ENCODE measurements around the gene CLSTN2. TPM values are rescaled to one million over a fixed set of nuclear protein-coding genes. Genes with fewer than 3 reads are reported as not detected.

Gene CLSTN2
- total and polyA plus RNA-seq, 4 donors, result 0.13 to 20.6 (median 9.1) TPM

GRCh38 chr3:140370686-140371085 is 435.7 kb downstream of the CLSTN2 start:
- Histone ChIP-seq H3K36me3 (ENCODE audit: control insufficient read depth in 1 of 2, insufficient read depth in 2 of 2, low read length in 1 of 2) (no peaks in the 10 kb centered on the region), H3K27me3 (ENCODE audit: control insufficient read depth in 1 of 2, insufficient read depth in 2 of 2, low read length in 1 of 2) (no peaks in the 10 kb centered on the region), H3K4me3 (ENCODE audit: low read length in 2 of 2) (no peak overlapping the region), H3K9me3 (ENCODE audit: control insufficient read depth, low read length) (peaks cover 3% of the 10 kb centered on the region), H3K27ac (ENCODE audit: low read depth in 1 of 2, low read length in 2 of 2) (no peak overlapping the region), H3K4me1 (ENCODE audit: control insufficient read depth in 1 of 2, insufficient read depth in 2 of 2, low read length in 2 of 2) (no peaks in the 10 kb centered on the region)
- WGBS, 2 donors, result 37 to 44% methylated on average over 2 of the region's 2 CpGs
- DNase-seq (no peak), ATAC-seq (ENCODE audit: low FRiP score) (no peak)
- intact Hi-C loops (cut with DNase I), result no loop called here

- H3K4me3 ChIP-seq (ENCODE audit: low read length in 2 of 2), result no peak overlapping the region
- peaks cover 3% of the 10 kb centered on the region for H3K9me3 ChIP-seq (ENCODE audit: control insufficient read depth, low read length)
- no peaks in the 10 kb centered on the region for H3K36me3 ChIP-seq (ENCODE audit: control insufficient read depth in 1 of 2, insufficient read depth in 2 of 2, low read length in 1 of 2)
- no peak for ATAC-seq (ENCODE audit: low FRiP score)
- no peak for DNase-seq
- intact Hi-C loops (cut with DNase I), result no loop called here
- no peak overlapping the region for H3K27ac ChIP-seq (ENCODE audit: low read depth in 1 of 2, low read length in 2 of 2)
- 88% methylated on average over 1 of the region's 1 CpG for WGBS, 2 donors
- no peaks in the 10 kb centered on the region for H3K27me3 ChIP-seq (ENCODE audit: control insufficient read depth in 1 of 2, insufficient read depth in 2 of 2, low read length in 1 of 2)
- no peaks in the 10 kb centered on the region for H3K4me1 ChIP-seq (ENCODE audit: control insufficient read depth in 1 of 2, insufficient read depth in 2 of 2, low read length in 2 of 2)
These were observed 438.2 kb downstream of the CLSTN2 start for GRCh38 chr3:140373234-140373633.

- DNase-seq (no peak), ATAC-seq (ENCODE audit: low FRiP score) (no peak)
- no peaks in the 10 kb centered on the region for H3K36me3 ChIP-seq (ENCODE audit: control insufficient read depth in 1 of 2, insufficient read depth in 2 of 2, low read length in 1 of 2)
- intact Hi-C loops (cut with DNase I), result no loop called here
- 63 to 65% methylated on average over 1 of the region's 1 CpG for WGBS, 2 donors
- H3K27ac ChIP-seq (ENCODE audit: low read depth in 1 of 2, low read length in 2 of 2), result no peak overlapping the region
- no peak overlapping the region for H3K4me3 ChIP-seq (ENCODE audit: low read length in 2 of 2)
- peaks cover 0 to under 1% of the 10 kb centered on the region in 2 donors for H3K27me3 ChIP-seq (ENCODE audit: control insufficient read depth in 1 of 2, insufficient read depth in 2 of 2, low read length in 1 of 2)
- H3K4me1 ChIP-seq (ENCODE audit: control insufficient read depth in 1 of 2, insufficient read depth in 2 of 2, low read length in 2 of 2), result no peaks in the 10 kb centered on the region
- H3K9me3 ChIP-seq (ENCODE audit: control insufficient read depth, low read length), result peaks cover 3% of the 10 kb centered on the region
These were observed 440.0 kb downstream of the CLSTN2 start for GRCh38 chr3:140375002-140375401.

GRCh38 chr3:140376136-140376889 is 441.3 kb downstream of the CLSTN2 start:
- no peaks in the 10 kb centered on the region for H3K4me1 ChIP-seq (ENCODE audit: control insufficient read depth in 1 of 2, insufficient read depth in 2 of 2, low read length in 2 of 2)
- no peaks in the 10 kb centered on the region for H3K36me3 ChIP-seq (ENCODE audit: control insufficient read depth in 1 of 2, insufficient read depth in 2 of 2, low read length in 1 of 2)
- DNase-seq, result no peak
- 80 to 82% methylated on average over 1 of the region's 1 CpG for WGBS, 2 donors
- H3K9me3 ChIP-seq (ENCODE audit: control insufficient read depth, low read length), result peaks cover 3% of the 10 kb centered on the region
- intact Hi-C loops (cut with DNase I), result no loop called here
- peaks cover 0 to 1% of the 10 kb centered on the region in 2 donors for H3K27me3 ChIP-seq (ENCODE audit: control insufficient read depth in 1 of 2, insufficient read depth in 2 of 2, low read length in 1 of 2)
- no peak overlapping the region for H3K4me3 ChIP-seq (ENCODE audit: low read length in 2 of 2)
- H3K27ac ChIP-seq (ENCODE audit: low read depth in 1 of 2, low read length in 2 of 2), result no peak overlapping the region
- no peak for ATAC-seq (ENCODE audit: low FRiP score)

GRCh38 chr3:140377644-140378043 is 442.7 kb downstream of the CLSTN2 start:
- peaks cover 0 to 1% of the 10 kb centered on the region in 2 donors for H3K27me3 ChIP-seq (ENCODE audit: control insufficient read depth in 1 of 2, insufficient read depth in 2 of 2, low read length in 1 of 2)
- H3K36me3 ChIP-seq (ENCODE audit: control insufficient read depth in 1 of 2, insufficient read depth in 2 of 2, low read length in 1 of 2), result no peaks in the 10 kb centered on the region
- no peak overlapping the region for H3K27ac ChIP-seq (ENCODE audit: low read depth in 1 of 2, low read length in 2 of 2)
- no peak overlapping the region for H3K4me3 ChIP-seq (ENCODE audit: low read length in 2 of 2)
- no peaks in the 10 kb centered on the region for H3K4me1 ChIP-seq (ENCODE audit: control insufficient read depth in 1 of 2, insufficient read depth in 2 of 2, low read length in 2 of 2)
- no peak for DNase-seq
- WGBS, 2 donors, result 59 to 74% methylated on average over 1 of the region's 1 CpG
- peaks cover 3% of the 10 kb centered on the region for H3K9me3 ChIP-seq (ENCODE audit: control insufficient read depth, low read length)
- ATAC-seq (ENCODE audit: low FRiP score), result no peak
- intact Hi-C loops (cut with DNase I), result no loop called here

- Histone ChIP-seq H3K27ac (ENCODE audit: low read depth in 1 of 2, low read length in 2 of 2) (no peak overlapping the region), H3K4me3 (ENCODE audit: low read length in 2 of 2) (no peak overlapping the region), H3K4me1 (ENCODE audit: control insufficient read depth in 1 of 2, insufficient read depth in 2 of 2, low read length in 2 of 2) (no peaks in the 10 kb centered on the region), H3K36me3 (ENCODE audit: control insufficient read depth in 1 of 2, insufficient read depth in 2 of 2, low read length in 1 of 2) (no peaks in the 10 kb centered on the region), H3K9me3 (ENCODE audit: control insufficient read depth, low read length) (peaks cover 2% of the 10 kb centered on the region), H3K27me3 (ENCODE audit: control insufficient read depth in 1 of 2, insufficient read depth in 2 of 2, low read length in 1 of 2) (peaks cover 0 to 1% of the 10 kb centered on the region in 2 donors)
- 22 to 26% methylated on average over 3 of the region's 3 CpGs for WGBS, 2 donors
- intact Hi-C loops (cut with DNase I), result no loop called here
- no peak for DNase-seq
- no peak for ATAC-seq (ENCODE audit: low FRiP score)
These were observed 443.8 kb downstream of the CLSTN2 start for GRCh38 chr3:140378571-140379340.

GRCh38 chr3:140384028-140384771 is 449.2 kb downstream of the CLSTN2 start:
- no peaks in the 10 kb centered on the region for H3K9me3 ChIP-seq (ENCODE audit: control insufficient read depth, low read length)
- H3K27me3 ChIP-seq (ENCODE audit: control insufficient read depth in 1 of 2, insufficient read depth in 2 of 2, low read length in 1 of 2), result peaks cover 0 to 1% of the 10 kb centered on the region in 2 donors
- no peak overlapping the region for H3K4me3 ChIP-seq (ENCODE audit: low read length in 2 of 2)
- intact Hi-C loops (cut with DNase I), result no loop called here
- no peak for DNase-seq
- WGBS, 2 donors, result 47 to 54% methylated on average over 8 of the region's 8 CpGs
- ATAC-seq (ENCODE audit: low FRiP score), result no peak
- H3K36me3 ChIP-seq (ENCODE audit: control insufficient read depth in 1 of 2, insufficient read depth in 2 of 2, low read length in 1 of 2), result no peaks in the 10 kb centered on the region
- H3K4me1 ChIP-seq (ENCODE audit: control insufficient read depth in 1 of 2, insufficient read depth in 2 of 2, low read length in 2 of 2), result peaks cover 0 to 3% of the 10 kb centered on the region in 2 donors
- no peak overlapping the region for H3K27ac ChIP-seq (ENCODE audit: low read depth in 1 of 2, low read length in 2 of 2)

- Histone ChIP-seq H3K9me3 (ENCODE audit: control insufficient read depth, low read length) (no peaks in the 10 kb centered on the region), H3K27ac (ENCODE audit: low read depth in 1 of 2, low read length in 2 of 2) (no peak overlapping the region), H3K36me3 (ENCODE audit: control insufficient read depth in 1 of 2, insufficient read depth in 2 of 2, low read length in 1 of 2) (no peaks in the 10 kb centered on the region), H3K4me3 (ENCODE audit: low read length in 2 of 2) (no peak overlapping the region), H3K27me3 (ENCODE audit: control insufficient read depth in 1 of 2, insufficient read depth in 2 of 2, low read length in 1 of 2) (peaks cover 0 to 1% of the 10 kb centered on the region in 2 donors), H3K4me1 (ENCODE audit: control insufficient read depth in 1 of 2, insufficient read depth in 2 of 2, low read length in 2 of 2) (peaks cover 0 to 3% of the 10 kb centered on the region in 2 donors)
- intact Hi-C loops (cut with DNase I), result no loop called here
- 88 to 96% methylated on average over 1 of the region's 1 CpG for WGBS, 2 donors
- DNase-seq (no peak), ATAC-seq (ENCODE audit: low FRiP score) (no peak)
These were observed 449.9 kb downstream of the CLSTN2 start for GRCh38 chr3:140384876-140385275.
